ENCODE results near the gene PMAIP1. TPM values are rescaled to one million over a fixed set of nuclear protein-coding genes. Genes with fewer than 3 reads are reported as not detected.
"Not testable (repeated sequence)": the region's sequence is repeated elsewhere in the genome, so short reads cannot be mapped to it uniquely, and the experiment has no call there.

PMAIP1 gene
- total RNA-seq: 1 to 10 TPM; 8.8 to 9.3 TPM
- polyA plus RNA-seq: 10 to 100 TPM in 1 of 2 donors, 1 to 10 TPM in 1; 6.7 to 39.6 TPM

DNA sequence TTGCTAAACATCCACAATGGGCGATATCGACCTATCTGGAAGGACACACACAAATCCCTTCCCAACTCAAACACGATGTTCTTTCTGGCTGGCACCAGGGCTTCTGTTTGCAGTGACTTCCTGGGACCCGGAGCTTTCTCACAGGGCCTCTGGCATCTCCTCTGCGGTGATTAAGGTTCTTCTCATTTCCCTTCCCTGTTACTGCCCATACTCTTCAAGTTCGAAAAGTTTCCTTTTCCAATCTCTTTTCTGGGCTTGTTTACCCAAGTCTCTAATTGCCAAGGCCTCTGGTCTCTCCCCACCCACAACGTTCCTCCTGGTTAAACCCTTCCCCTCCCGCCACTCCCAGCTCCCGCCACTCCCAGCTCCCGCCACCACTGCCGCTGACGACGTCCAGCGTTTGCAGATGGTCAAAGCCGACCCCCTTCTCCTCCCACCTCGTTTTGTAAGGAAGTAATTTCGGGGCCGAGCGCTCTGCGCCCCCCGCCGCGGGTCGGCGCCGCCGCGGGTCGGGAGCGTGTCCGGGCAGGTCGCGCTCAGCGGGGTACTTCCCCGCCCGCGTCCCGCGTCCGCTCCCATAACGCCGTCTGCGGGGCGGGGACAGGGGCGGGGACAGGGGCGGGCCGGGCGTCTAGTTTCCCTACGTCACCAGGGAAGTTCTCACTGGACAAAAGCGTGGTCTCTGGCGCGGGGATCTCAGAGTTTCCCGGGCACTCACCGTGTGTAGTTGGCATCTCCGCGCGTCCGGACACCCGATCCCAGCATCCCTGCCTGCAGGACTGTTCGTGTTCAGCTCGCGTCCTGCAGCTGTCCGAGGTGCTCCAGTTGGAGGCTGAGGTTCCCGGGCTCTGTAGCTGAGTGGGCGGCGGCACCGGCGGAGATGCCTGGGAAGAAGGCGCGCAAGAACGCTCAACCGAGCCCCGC is at the start of gene PMAIP1:
TSS of gene PMAIP1 (plus strand) at position 699 of the 924 bp plus-strand sequence. CDS start at position 881, 182 bp downstream.
- peaks cover 42% of the 10 kb centered on the region for H3K4me1 ChIP-seq (ENCODE audit: insufficient read depth, low read length)
- peak within 1 kb of the TSS; percentile 89 to 99 (median 99) for H3K27ac Mint-ChIP-seq
- H3K4me3 ChIP-seq (ENCODE audit: low read length in 2 of 2): peak within 1 kb of the TSS; percentile 80 to 96
- H3K4me1 Mint-ChIP-seq: peaks cover 26 to 45% (median 33%) of the 10 kb centered on the region in 4 donors
- peak; percentile 77 to 89 (median 80) for DNase-seq
- intact Hi-C loops (cut with micrococcal nuclease): loop anchor here (1.0 to 2.0 kb wide), 4 partner anchors 63 to 759 kb away; partner anchors contain the start of gene LMAN1
- H3K27me3 Mint-ChIP-seq: no peaks in the 10 kb centered on the region
- H3K36me3 Mint-ChIP-seq: peaks cover 3 to 27% of the 10 kb centered on the region in 2 donors
- H3K36me3 ChIP-seq (ENCODE audit: insufficient read depth, low read length): no peaks in the 10 kb centered on the region
- H3K27me3 ChIP-seq (ENCODE audit: insufficient read depth, low read length): no peaks in the 10 kb centered on the region
- H3K9me3 Mint-ChIP-seq: no peaks in the 10 kb centered on the region
- POLR2A ChIA-PET (ENCODE audit: partially characterized antibody): interaction anchor here (0.5 to 2.6 kb wide), 9 partner anchors 8 to 540 kb away, joined by 3 to 12 read pairs (median 5); partner anchors contain the start of gene LMAN1
- H3K27ac ChIP-seq (ENCODE audit: low read depth, low read length): peak within 1 kb of the TSS; percentile 95
- H3K4me3 Mint-ChIP-seq: peak within 1 kb of the TSS; percentile 97 to 99 (median 98)
- H3K9me3 ChIP-seq (ENCODE audit: control insufficient read depth in 1 of 2, low read length in 2 of 2): no peaks in the 10 kb centered on the region
- CTCF ChIA-PET (ENCODE audit: partially characterized antibody): interaction anchor here (1.1 kb wide), 1 partner anchor 63 kb away, joined by 4 read pairs; no protein-coding TSS in a partner anchor

- H3K4me3 ChIP-seq (ENCODE audit: low read length in 2 of 2): no peak overlapping the region
- H3K4me1 ChIP-seq (ENCODE audit: insufficient read depth, low read length): no peaks in the 10 kb centered on the region
- no peak overlapping the region for H3K27ac ChIP-seq (ENCODE audit: low read depth, low read length)
- Mint-ChIP-seq H3K27ac (no peak overlapping the region), H3K4me1 (peaks cover 6 to 9% (median 7%) of the 10 kb centered on the region in 4 donors), H3K36me3 (no peaks in the 10 kb centered on the region), H3K9me3 (no peaks in the 10 kb centered on the region), H3K27me3 (peaks cover 0 to 3% of the 10 kb centered on the region in 2 donors), H3K4me3 (no peak overlapping the region)
- H3K27me3 ChIP-seq (ENCODE audit: insufficient read depth, low read length): no peaks in the 10 kb centered on the region
- ChIA-PET POLR2A (ENCODE audit: partially characterized antibody) (no interaction called here), CTCF (ENCODE audit: partially characterized antibody) (interaction anchor here (5.9 kb wide), 1 partner anchor 13 kb away, joined by 38 read pairs; no protein-coding TSS in a partner anchor)
- no peaks in the 10 kb centered on the region for H3K9me3 ChIP-seq (ENCODE audit: control insufficient read depth in 1 of 2, low read length in 2 of 2)
- H3K36me3 ChIP-seq (ENCODE audit: insufficient read depth, low read length): no peaks in the 10 kb centered on the region
- intact Hi-C loops (cut with micrococcal nuclease): no loop called here
- no peak for DNase-seq
Measured at GRCh38 chr18:59851784-59852399, 47.9 kb upstream of the PMAIP1 start.

DNA sequence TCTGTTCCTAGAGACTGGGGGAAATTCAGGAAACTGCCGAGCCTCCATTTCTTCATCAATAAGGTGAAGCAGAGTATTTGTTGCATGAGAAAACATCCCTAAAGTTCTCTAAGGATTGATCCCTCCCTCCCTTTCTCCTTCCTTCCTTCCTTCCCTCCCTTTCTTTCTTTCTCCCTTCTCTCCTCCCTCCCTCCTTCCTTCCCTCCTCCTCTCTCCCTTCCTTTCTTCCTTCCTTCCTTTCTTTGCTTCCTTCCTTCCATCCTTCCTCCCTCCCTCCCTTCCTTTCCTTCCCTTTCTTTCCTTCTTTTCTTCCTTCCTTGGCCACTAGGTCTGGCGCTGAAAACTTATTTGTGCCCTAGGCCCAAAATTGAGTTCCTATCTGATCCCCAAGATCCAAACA is 47.2 kb upstream of the PMAIP1 start:
- peaks cover 0 to under 1% of the 10 kb centered on the region in 2 donors for H3K27me3 Mint-ChIP-seq
- no peak overlapping the region for H3K4me3 Mint-ChIP-seq
- Histone ChIP-seq H3K4me3 (ENCODE audit: low read length in 2 of 2) (no peak overlapping the region), H3K36me3 (ENCODE audit: insufficient read depth, low read length) (no peaks in the 10 kb centered on the region), H3K9me3 (ENCODE audit: control insufficient read depth in 1 of 2, low read length in 2 of 2) (no peaks in the 10 kb centered on the region), H3K27ac (ENCODE audit: low read depth, low read length) (no peak overlapping the region), H3K27me3 (ENCODE audit: insufficient read depth, low read length) (no peaks in the 10 kb centered on the region), H3K4me1 (ENCODE audit: insufficient read depth, low read length) (no peaks in the 10 kb centered on the region)
- no peak overlapping the region for H3K27ac Mint-ChIP-seq
- ChIA-PET POLR2A (ENCODE audit: partially characterized antibody) (no interaction called here), CTCF (ENCODE audit: partially characterized antibody) (no interaction called here)
- DNase-seq: no peak
- no peaks in the 10 kb centered on the region for H3K36me3 Mint-ChIP-seq
- no peaks in the 10 kb centered on the region for H3K9me3 Mint-ChIP-seq
- H3K4me1 Mint-ChIP-seq: peaks cover 1 to 5% (median 4%) of the 10 kb centered on the region in 4 donors
- intact Hi-C loops (cut with micrococcal nuclease): no loop called here

DNA sequence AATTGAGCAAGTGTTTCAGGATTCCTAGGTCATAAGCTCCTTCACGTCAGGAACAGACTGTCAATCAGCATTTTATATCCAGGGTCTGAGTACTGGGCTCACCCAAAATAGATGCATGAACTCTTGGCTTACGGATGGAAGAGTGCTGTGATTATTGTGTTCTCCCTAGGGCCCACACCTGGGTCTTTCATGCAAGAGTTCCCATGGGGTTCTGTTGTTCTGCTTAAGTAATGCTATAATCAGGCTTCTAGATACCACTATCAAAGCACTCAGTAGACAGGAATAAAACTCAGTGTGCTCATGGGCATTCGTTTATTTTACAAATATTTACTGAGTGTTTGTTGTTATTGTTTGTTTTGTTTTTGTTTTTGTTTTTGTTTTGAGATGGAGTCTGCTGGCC is 46.4 kb upstream of the PMAIP1 start:
- intact Hi-C loops (cut with micrococcal nuclease): no loop called here

GRCh38 chr18:59853988-59854387 is 45.8 kb upstream of the PMAIP1 start:
- DNase-seq; H3K27me3 ChIP-seq (ENCODE audit: insufficient read depth, low read length); H3K9me3 ChIP-seq (ENCODE audit: control insufficient read depth in 1 of 2, low read length in 2 of 2); H3K27ac Mint-ChIP-seq; intact Hi-C loops (cut with micrococcal nuclease); CTCF ChIA-PET (ENCODE audit: partially characterized antibody); H3K4me3 ChIP-seq (ENCODE audit: low read length in 2 of 2); H3K36me3 ChIP-seq (ENCODE audit: insufficient read depth, low read length); H3K27me3 Mint-ChIP-seq; H3K36me3 Mint-ChIP-seq; H3K4me3 Mint-ChIP-seq; H3K4me1 Mint-ChIP-seq; POLR2A ChIA-PET (ENCODE audit: partially characterized antibody); H3K9me3 Mint-ChIP-seq; H3K4me1 ChIP-seq (ENCODE audit: insufficient read depth, low read length); H3K27ac ChIP-seq (ENCODE audit: low read depth, low read length): not testable (repeated sequence)

More for the DNA sequence above, 46.4 kb upstream of the PMAIP1 start:
- Histone ChIP-seq H3K4me1 (ENCODE audit: insufficient read depth, low read length) (no peaks in the 10 kb centered on the region), H3K36me3 (ENCODE audit: insufficient read depth, low read length) (no peaks in the 10 kb centered on the region), H3K9me3 (ENCODE audit: control insufficient read depth in 1 of 2, low read length in 2 of 2) (no peaks in the 10 kb centered on the region), H3K27ac (ENCODE audit: low read depth, low read length) (no peak overlapping the region), H3K4me3 (ENCODE audit: low read length in 2 of 2) (no peak overlapping the region), H3K27me3 (ENCODE audit: insufficient read depth, low read length) (no peaks in the 10 kb centered on the region)
- ChIA-PET POLR2A (ENCODE audit: partially characterized antibody) (no interaction called here), CTCF (ENCODE audit: partially characterized antibody) (no interaction called here)
- H3K27me3 Mint-ChIP-seq: peaks cover 0 to 1% of the 10 kb centered on the region in 2 donors
- peaks cover 0 to 5% (median 4%) of the 10 kb centered on the region in 4 donors for H3K4me1 Mint-ChIP-seq
- no peak overlapping the region for H3K4me3 Mint-ChIP-seq
- DNase-seq: no peak
- no peak overlapping the region for H3K27ac Mint-ChIP-seq
- no peaks in the 10 kb centered on the region for H3K9me3 Mint-ChIP-seq
- no peaks in the 10 kb centered on the region for H3K36me3 Mint-ChIP-seq

- H3K9me3 ChIP-seq (ENCODE audit: control insufficient read depth in 1 of 2, low read length in 2 of 2): no peaks in the 10 kb centered on the region
- POLR2A ChIA-PET (ENCODE audit: partially characterized antibody): no interaction called here
- no peak overlapping the region for H3K27ac ChIP-seq (ENCODE audit: low read depth, low read length)
- H3K4me1 ChIP-seq (ENCODE audit: insufficient read depth, low read length): no peaks in the 10 kb centered on the region
- no peak overlapping the region for H3K27ac Mint-ChIP-seq
- H3K4me1 Mint-ChIP-seq: no peaks in the 10 kb centered on the region
- CTCF ChIA-PET (ENCODE audit: partially characterized antibody): no interaction called here
- no peaks in the 10 kb centered on the region for H3K36me3 Mint-ChIP-seq
- no peak for DNase-seq
- H3K27me3 ChIP-seq (ENCODE audit: insufficient read depth, low read length): no peaks in the 10 kb centered on the region
- no peak overlapping the region for H3K4me3 Mint-ChIP-seq
- no peaks in the 10 kb centered on the region for H3K36me3 ChIP-seq (ENCODE audit: insufficient read depth, low read length)
- no peaks in the 10 kb centered on the region for H3K9me3 Mint-ChIP-seq
- no peak overlapping the region for H3K4me3 ChIP-seq (ENCODE audit: low read length in 2 of 2)
- intact Hi-C loops (cut with micrococcal nuclease): no loop called here
- H3K27me3 Mint-ChIP-seq: peaks cover 0 to 1% of the 10 kb centered on the region in 2 donors
Measured at GRCh38 chr18:59861009-59861408, 38.8 kb upstream of the PMAIP1 start.

All from CD4-positive, alpha-beta memory T cell (primary cell).